ENCODE results near the gene ADCY10. TPM values are rescaled to one million over a fixed set of nuclear protein-coding genes. Genes with fewer than 3 reads are reported as not detected.

Gene ADCY10
- total and polyA plus RNA-seq, 2 of the 4 experiments (the other 2 are of a cell fraction), result under 0.01 to 0.03 TPM

DNA sequence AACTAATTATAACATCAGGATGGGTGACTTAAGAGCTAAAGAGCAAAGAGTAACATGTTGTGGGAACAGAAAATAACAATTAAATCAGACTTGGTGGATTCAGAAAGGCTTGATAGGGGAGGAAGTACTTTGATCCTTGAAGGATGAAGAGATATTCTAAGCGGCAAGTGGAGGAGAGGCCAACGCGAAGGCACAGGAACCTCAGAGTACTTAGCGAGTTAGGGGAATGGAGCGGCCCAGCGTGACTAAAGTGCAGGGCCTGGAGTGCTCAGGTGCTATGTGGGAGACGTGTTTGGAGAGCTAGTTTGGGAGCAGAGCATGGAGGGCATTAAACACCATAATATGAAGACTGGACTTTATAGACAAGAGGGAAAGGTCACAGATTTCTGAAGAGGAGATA, 64.3 kb downstream of the ADCY10 start:
- no peak overlapping the region for H4K5ac ChIP-seq (ENCODE audit: low read depth, low read length)
- no peak overlapping the region for H4K91ac ChIP-seq (ENCODE audit: insufficient read depth, low read depth, low read length)
- H3K4me1 ChIP-seq (ENCODE audit: control insufficient read depth, insufficient read depth, low read length), result no peaks in the 10 kb centered on the region
- H2BK120ac ChIP-seq (ENCODE audit: low read depth, low read length), result no peak overlapping the region
- CTCF ChIA-PET, result no interaction called here
- no peak overlapping the region for H3K4ac ChIP-seq (ENCODE audit: low read depth, low read length)
- no peaks in the 10 kb centered on the region for H4K20me1 ChIP-seq (ENCODE audit: insufficient read depth, low read length)
- no peak overlapping the region for H2AK9ac ChIP-seq (replicated peaks; ENCODE audit: low read depth, low read length, poor library complexity)
- H3K4me3 ChIP-seq (ENCODE audit: insufficient read depth, low read depth, low read length), result no peak overlapping the region
- no peak overlapping the region for H4K8ac ChIP-seq (ENCODE audit: low read depth in 2 of 2, low read length in 2 of 2)
- no peak overlapping the region for H2BK5ac ChIP-seq (ENCODE audit: low read depth, low read length, poor library complexity, severe bottlenecking)
- TF ChIP-seq BHLHE40 (IDR thresholded peaks at IDR 0.05; ENCODE audit: low read depth, low read length) (no peak), RAD21 (IDR thresholded peaks at IDR 0.05; ENCODE audit: low read length) (no peak), CEBPB (IDR thresholded peaks at IDR 0.05; ENCODE audit: low read depth, low read length) (no peak), RFX5 (IDR thresholded peaks at IDR 0.05; ENCODE audit: low read depth, low read length) (no peak), MAZ (IDR thresholded peaks at IDR 0.05; ENCODE audit: borderline replicate concordance, low read depth, low read length) (no peak), SMC3 (IDR thresholded peaks at IDR 0.05; ENCODE audit: low read depth, low read length) (no peak), MAFK (IDR thresholded peaks at IDR 0.05; ENCODE audit: low read depth, low read length) (no peak), FOS (IDR thresholded peaks at IDR 0.05; ENCODE audit: low read depth, low read length) (no peak), POLR2A (IDR thresholded peaks at IDR 0.05; ENCODE audit: low read depth, low read length) (no peak), ELK1 (IDR thresholded peaks at IDR 0.05; ENCODE audit: borderline replicate concordance, low read depth, low read length) (no peak), RCOR1 (IDR thresholded peaks at IDR 0.05; ENCODE audit: insufficient replicate concordance, low read length) (no peak), NFE2L2 (IDR thresholded peaks at IDR 0.05; ENCODE audit: low read depth, low read length) (no peak)
- TF ChIP-seq, protein P1, sequence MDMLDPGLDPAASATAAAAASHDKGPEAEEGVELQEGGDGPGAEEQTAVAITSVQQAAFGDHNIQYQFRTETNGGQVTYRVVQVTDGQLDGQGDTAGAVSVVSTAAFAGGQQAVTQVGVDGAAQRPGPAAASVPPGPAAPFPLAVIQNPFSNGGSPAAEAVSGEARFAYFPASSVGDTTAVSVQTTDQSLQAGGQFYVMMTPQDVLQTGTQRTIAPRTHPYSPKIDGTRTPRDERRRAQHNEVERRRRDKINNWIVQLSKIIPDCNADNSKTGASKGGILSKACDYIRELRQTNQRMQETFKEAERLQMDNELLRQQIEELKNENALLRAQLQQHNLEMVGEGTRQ (IDR thresholded peaks at IDR 0.05; ENCODE audit: low read depth, low read length), result no peak
- TF ChIP-seq, protein P2, sequence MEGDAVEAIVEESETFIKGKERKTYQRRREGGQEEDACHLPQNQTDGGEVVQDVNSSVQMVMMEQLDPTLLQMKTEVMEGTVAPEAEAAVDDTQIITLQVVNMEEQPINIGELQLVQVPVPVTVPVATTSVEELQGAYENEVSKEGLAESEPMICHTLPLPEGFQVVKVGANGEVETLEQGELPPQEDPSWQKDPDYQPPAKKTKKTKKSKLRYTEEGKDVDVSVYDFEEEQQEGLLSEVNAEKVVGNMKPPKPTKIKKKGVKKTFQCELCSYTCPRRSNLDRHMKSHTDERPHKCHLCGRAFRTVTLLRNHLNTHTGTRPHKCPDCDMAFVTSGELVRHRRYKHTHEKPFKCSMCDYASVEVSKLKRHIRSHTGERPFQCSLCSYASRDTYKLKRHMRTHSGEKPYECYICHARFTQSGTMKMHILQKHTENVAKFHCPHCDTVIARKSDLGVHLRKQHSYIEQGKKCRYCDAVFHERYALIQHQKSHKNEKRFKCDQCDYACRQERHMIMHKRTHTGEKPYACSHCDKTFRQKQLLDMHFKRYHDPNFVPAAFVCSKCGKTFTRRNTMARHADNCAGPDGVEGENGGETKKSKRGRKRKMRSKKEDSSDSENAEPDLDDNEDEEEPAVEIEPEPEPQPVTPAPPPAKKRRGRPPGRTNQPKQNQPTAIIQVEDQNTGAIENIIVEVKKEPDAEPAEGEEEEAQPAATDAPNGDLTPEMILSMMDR (conservative IDR thresholded peaks at IDR 0.05; ENCODE audit: low read depth, low read length), result no peak
- H3K9me1 ChIP-seq (ENCODE audit: insufficient read depth, low read length), result no peaks in the 10 kb centered on the region
- no peak overlapping the region for H3K9ac ChIP-seq (ENCODE audit: low read depth, low read length)
- WGBS, 2 experiments (ENCODE audit: extremely low coverage in 2 of 2, insufficient read length in 1 of 2), result 92% methylated on average over 4 of the region's 7 CpGs; no CpG with 5 or more reads in 1 of the 2 experiments
- dilution Hi-C loops (cut with HindIII; ENCODE audit: low sequenced_read_pairs, unreplicated experiment) (no loop called here), intact Hi-C loops (cut with micrococcal nuclease) (no loop called here), in situ Hi-C loops (cut with MboI; ENCODE audit: low sequenced_read_pairs) (no loop called here)
- no TSS peak for BruUV-seq (replicated peaks)
- no peak overlapping the region for H2AK5ac ChIP-seq (ENCODE audit: low read depth, low read length)
- H3K79me1 ChIP-seq (ENCODE audit: low read depth in 1 of 2, low read length in 2 of 2), result no peaks in the 10 kb centered on the region
- H3K14ac ChIP-seq (replicated peaks; ENCODE audit: low read depth, low read length), result no peak overlapping the region
- no peak overlapping the region for H3K18ac ChIP-seq (ENCODE audit: low read depth, low read length)
- no peak overlapping the region for H3K23ac ChIP-seq (ENCODE audit: low read depth, low read length)
- no peak for DNase-seq
- no peak overlapping the region for H3K27ac ChIP-seq (ENCODE audit: insufficient read depth, low read length)
- no peak for ATAC-seq (ENCODE audit: low read depth)
- no peaks in the 10 kb centered on the region for H3K36me3 ChIP-seq (ENCODE audit: control insufficient read depth, insufficient read depth, low read length)
- H2AFZ ChIP-seq (replicated peaks; ENCODE audit: low read length, poor library complexity), result no peak overlapping the region
- no peak overlapping the region for H3K56ac ChIP-seq (ENCODE audit: extremely low read depth, insufficient read depth, low read length)
- no peak overlapping the region for H3K4me2 ChIP-seq (ENCODE audit: low read depth, low read length)
- no peak overlapping the region for H2BK20ac ChIP-seq (ENCODE audit: low read depth, low read length)
- POLR2A ChIA-PET (ENCODE audit: unreplicated experiment), result no interaction called here
- no peaks in the 10 kb centered on the region for H3K27me3 ChIP-seq (ENCODE audit: control insufficient read depth, insufficient read depth, low read length)
- no peak overlapping the region for H2BK15ac ChIP-seq (ENCODE audit: low read depth, low read length)
- no peaks in the 10 kb centered on the region for H3K9me3 ChIP-seq (ENCODE audit: control insufficient read depth, insufficient read depth, low read length)

All from IMR-90 (cell line).